HG03066 (cell line): Measurements from ENCODE around the gene PRR20E.
"Not testable (repeated sequence)": the region's sequence is repeated elsewhere in the genome, so short reads cannot be mapped to it uniquely, and the experiment has no call there.

Experiments used
- ATAC-seq: cut with Tn5 transposase; IDR thresholded peaks from one replicate; pipeline ENCODE4 v1.9.1; 2021; ENCODE audit warnings: low read depth; ENCODE audit not compliant: unreplicated experiment

Gene PRR20E

DNA sequence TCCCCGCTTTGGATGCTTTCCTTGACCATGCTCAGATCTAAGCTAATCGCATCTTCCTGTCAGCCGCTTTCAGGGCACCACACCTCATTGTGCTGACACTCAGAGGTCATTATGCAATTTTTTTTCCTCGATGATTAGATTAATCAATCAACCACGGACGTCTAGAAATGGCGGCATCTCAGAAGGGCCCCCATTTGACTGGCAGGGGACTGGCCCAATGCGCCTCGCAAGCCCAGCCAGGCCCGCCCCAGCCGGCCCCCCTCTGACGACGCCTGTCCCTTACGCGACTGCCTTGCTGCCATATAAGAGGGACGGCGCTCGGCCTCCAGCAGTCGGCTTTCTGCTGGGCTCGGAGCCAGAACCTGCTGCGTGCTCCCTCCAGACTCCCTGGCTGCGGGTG lies at the start of gene PRR20E:
PRR20E (plus strand) TSS at position 301 of the 400 bp plus-strand sequence. CDS start 387 bp downstream, outside the sequence.
- ATAC-seq, result not testable (repeated sequence)

GRCh38 chr13:57123681-57124080 lies 43.3 kb upstream of the PRR20E start:
- no peak for ATAC-seq

GRCh38 chr13:57128909-57129308 lies 38.1 kb upstream of the PRR20E start:
- ATAC-seq, result no peak

DNA sequence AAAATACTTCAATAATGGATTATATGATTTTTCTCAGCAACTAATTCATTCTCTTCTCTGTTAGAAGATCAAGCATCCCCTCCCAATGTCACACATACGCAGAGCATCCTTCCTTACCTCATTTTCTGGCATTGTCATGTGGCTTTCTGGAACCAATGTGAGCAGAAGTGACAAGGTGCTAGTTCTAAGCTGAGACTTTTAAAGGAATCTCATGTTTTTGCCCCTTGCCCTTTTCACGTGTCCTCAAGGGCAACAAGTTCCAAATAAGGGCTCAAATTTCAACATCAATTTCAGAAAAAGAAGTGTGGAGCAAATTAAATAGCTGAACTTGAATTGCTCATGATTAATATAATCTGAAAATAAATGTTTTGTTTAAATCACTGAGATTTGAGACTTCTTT lies 30.9 kb upstream of the PRR20E start:
- no peak for ATAC-seq

- no peak for ATAC-seq
Measured at GRCh38 chr13:57137585-57137984, 29.4 kb upstream of the PRR20E start.

GRCh38 chr13:57138988-57139387 lies 28.0 kb upstream of the PRR20E start:
- ATAC-seq, result no peak

DNA sequence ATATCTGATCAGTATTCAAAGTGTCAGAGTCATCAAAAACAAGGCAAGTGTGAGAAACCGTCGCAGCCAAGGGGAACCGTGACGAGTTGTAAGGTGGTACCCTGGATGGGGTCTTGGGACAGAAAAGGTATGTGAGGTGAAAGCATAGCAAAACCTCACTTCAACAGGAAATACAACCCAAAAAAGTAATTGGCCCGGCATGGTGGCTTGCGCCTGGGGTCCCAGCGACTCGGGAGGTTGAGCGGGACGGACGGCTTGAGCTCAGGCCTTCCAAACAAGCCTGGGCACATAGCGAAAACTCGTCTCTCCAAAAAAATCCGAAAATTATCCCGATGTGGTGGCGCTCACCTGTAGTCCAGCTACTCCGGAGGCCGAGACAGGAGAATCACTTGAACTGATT lies 27.2 kb upstream of the PRR20E start:
- not testable (repeated sequence) for ATAC-seq

GRCh38 chr13:57140235-57140968 lies 26.6 kb upstream of the PRR20E start, which contains the start of gene PRR20A:
PRR20A (plus strand) TSS chr13:57140918; CDS start chr13:57141305, 387 bp downstream.
- ATAC-seq, result not testable (repeated sequence)

- ATAC-seq, result not testable (repeated sequence)
Measured at GRCh38 chr13:57147188-57147587, 19.8 kb upstream of the PRR20E start, which contains the start of gene PRR20B. PRR20B (plus strand) TSS chr13:57147488; CDS start chr13:57147875, 387 bp downstream.

DNA sequence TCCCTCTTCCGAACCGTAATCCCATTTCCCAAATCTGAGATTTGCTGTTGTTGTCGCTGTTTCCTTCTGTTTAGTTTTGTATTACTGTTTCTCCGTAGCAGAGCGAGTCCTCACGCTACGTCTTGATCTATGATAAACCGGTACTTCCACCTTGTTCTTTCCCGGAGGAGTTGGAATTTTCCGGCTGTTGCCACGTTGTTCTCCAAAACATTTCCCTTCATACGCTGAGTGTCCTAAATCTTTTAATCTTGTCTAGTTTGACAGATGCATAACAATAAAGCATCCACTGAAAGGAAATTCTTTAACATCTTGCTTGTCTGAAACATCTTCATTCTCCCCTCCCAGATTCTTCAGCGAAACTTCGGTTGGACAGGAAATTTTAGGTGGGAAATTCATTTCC lies 18.9 kb upstream of the PRR20E start:
- ATAC-seq, result not testable (repeated sequence)

GRCh38 chr13:57153761-57154160 lies 13.2 kb upstream of the PRR20E start, which contains the start of gene PRR20C:
PRR20C (plus strand) TSS chr13:57154061; CDS start chr13:57154448, 387 bp downstream.
- ATAC-seq, result not testable (repeated sequence)

DNA sequence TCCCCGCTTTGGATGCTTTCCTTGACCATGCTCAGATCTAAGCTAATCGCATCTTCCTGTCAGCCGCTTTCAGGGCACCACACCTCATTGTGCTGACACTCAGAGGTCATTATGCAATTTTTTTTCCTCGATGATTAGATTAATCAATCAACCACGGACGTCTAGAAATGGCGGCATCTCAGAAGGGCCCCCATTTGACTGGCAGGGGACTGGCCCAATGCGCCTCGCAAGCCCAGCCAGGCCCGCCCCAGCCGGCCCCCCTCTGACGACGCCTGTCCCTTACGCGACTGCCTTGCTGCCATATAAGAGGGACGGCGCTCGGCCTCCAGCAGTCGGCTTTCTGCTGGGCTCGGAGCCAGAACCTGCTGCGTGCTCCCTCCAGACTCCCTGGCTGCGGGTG lies 6.7 kb upstream of the PRR20E start, which contains the start of gene PRR20D:
PRR20D (plus strand) TSS at position 301 of the 400 bp plus-strand sequence. CDS start 387 bp downstream, outside the sequence.
- ATAC-seq, result not testable (repeated sequence)

- ATAC-seq, result no peak
Measured at GRCh38 chr13:57191667-57192066, 24.7 kb downstream of the PRR20E start.

GRCh38 chr13:57212989-57213388 lies 46.0 kb downstream of the PRR20E start:
- no peak for ATAC-seq
